NCI-H774 (cell line): ENCODE data around the gene PDCD1.

Source experiments
- DNase-seq: peaks from one replicate; lab custom pipeline; 2025; lab: John Stamatoyannopoulos, UW

Gene PDCD1

GRCh38 chr2:241865416-241865956 lies 6.8 kb upstream of the PDCD1 start:
- DNase-seq, result no peak

GRCh38 chr2:241864850-241865213 lies 6.1 kb upstream of the PDCD1 start:
- no peak for DNase-seq

GRCh38 chr2:241864168-241864849 lies 5.6 kb upstream of the PDCD1 start:
- no peak for DNase-seq

- DNase-seq, result no peak
Observed at GRCh38 chr2:241863536-241863954, 4.9 kb upstream of the PDCD1 start.

GRCh38 chr2:241862775-241863535 lies 4.3 kb upstream of the PDCD1 start:
- DNase-seq, result no peak

GRCh38 chr2:241862093-241862492 lies 3.4 kb upstream of the PDCD1 start:
- DNase-seq, result no peak

GRCh38 chr2:241861264-241861663 lies 2.6 kb upstream of the PDCD1 start:
- no peak for DNase-seq

- no peak for DNase-seq
Observed at GRCh38 chr2:241860184-241861078, 1.7 kb upstream of the PDCD1 start.

- no peak for DNase-seq
Observed at GRCh38 chr2:241859436-241860183, 916 bp upstream of the PDCD1 start.

- no peak for DNase-seq
Observed at GRCh38 chr2:241859017-241859435, 332 bp upstream of the PDCD1 start.

- no peak for DNase-seq
Observed at GRCh38 chr2:241857572-241858121, 1.0 kb downstream of the PDCD1 start.

- no peak for DNase-seq
Observed at GRCh38 chr2:241857041-241857541, 1.6 kb downstream of the PDCD1 start.

- no peak for DNase-seq
Observed at GRCh38 chr2:241855888-241856422, 2.7 kb downstream of the PDCD1 start.

GRCh38 chr2:241855245-241855887 lies 3.3 kb downstream of the PDCD1 start:
- DNase-seq, result no peak

GRCh38 chr2:241854342-241855244 lies 4.1 kb downstream of the PDCD1 start:
- DNase-seq, result no peak

GRCh38 chr2:241853651-241854341 lies 4.9 kb downstream of the PDCD1 start:
- DNase-seq, result no peak

GRCh38 chr2:241852981-241853631 lies 5.6 kb downstream of the PDCD1 start:
- no peak for DNase-seq
